ENCODE results near the gene MBOAT1.

MBOAT1 gene

GRCh38 chr6:20058121-20058905 is 154.0 kb downstream of the MBOAT1 start:
- in situ Hi-C loops (cut with MboI; ENCODE audit: low sequenced_read_pairs) = no loop called here

GRCh38 chr6:20056350-20056992 is 155.8 kb downstream of the MBOAT1 start:
- in situ Hi-C loops (cut with MboI; ENCODE audit: low sequenced_read_pairs) = no loop called here

GRCh38 chr6:20055916-20056315 is 156.4 kb downstream of the MBOAT1 start:
- in situ Hi-C loops (cut with MboI; ENCODE audit: low sequenced_read_pairs) = no loop called here
